Hepatocyte (in vitro differentiated cells): ENCODE data around the gene SV2C. TPM values are rescaled to one million over a fixed set of nuclear protein-coding genes. Genes with fewer than 3 reads are reported as not detected.

Experiments used
- DNase-seq: peaks from one replicate; pipeline ENCODE4 v3.0.0-alpha.2; 2016; ENCODE audit warnings: low spot score
- H2AFZ ChIP-seq: fragments of 200-600 bp; sonication (generic); 2 replicates; pipeline ENCODE4 v1.6.0; 2016; ENCODE audit warnings: antibody characterized with exemption, mild to moderate bottlenecking
- H3K27ac ChIP-seq: fragments of 200-600 bp; sonication (generic); 2 replicates; pipeline ENCODE4 v1.5.1; 2016; ENCODE audit warnings: mild to moderate bottlenecking
- H3K27me3 ChIP-seq: fragments of 200-600 bp; sonication (generic); 2 replicates; pipeline ENCODE4 v1.6.1; 2016
- H3K36me3 ChIP-seq: fragments of 200-600 bp; sonication (generic); replicated peaks from 2 replicates; pipeline ENCODE4 v1.5.1; 2016; ENCODE audit warnings: low read depth; ENCODE audit not compliant: insufficient read depth
- H3K4me1 ChIP-seq: fragments of 200-600 bp; sonication (generic); 2 replicates; pipeline ENCODE4 v1.5.1; 2016; ENCODE audit warnings: mild to moderate bottlenecking, moderate library complexity; ENCODE audit not compliant: insufficient read depth
- H3K4me2 ChIP-seq: fragments of 200-600 bp; sonication (generic); 2 replicates; pipeline ENCODE4 v1.6.0; 2016
- H3K4me3 ChIP-seq: fragments of 200-600 bp; sonication (generic); 2 replicates; pipeline ENCODE4 v1.5.1; 2016; ENCODE audit warnings: mild to moderate bottlenecking
- H3K79me2 ChIP-seq: fragments of 200-600 bp; sonication (generic); 2 replicates; pipeline ENCODE4 v1.6.0; 2017; ENCODE audit warnings: mild to moderate bottlenecking
- H3K9me2 ChIP-seq: fragments of 200-600 bp; sonication (generic); replicated peaks from 2 replicates; pipeline ENCODE4 v1.6.0; 2017; ENCODE audit warnings: mild to moderate bottlenecking; ENCODE audit not compliant: insufficient read depth
- H3K9me3 ChIP-seq: fragments of 200-600 bp; sonication (generic); 2 replicates; pipeline ENCODE4 v1.5.1; 2016; ENCODE audit warnings: low read depth, mild to moderate bottlenecking
- H4K20me1 ChIP-seq: fragments of 200-600 bp; sonication (generic); 2 replicates; pipeline ENCODE4 v1.6.0; 2016; ENCODE audit warnings: mild to moderate bottlenecking; ENCODE audit not compliant: insufficient read depth, poor library complexity, severe bottlenecking
- CTCF ChIP-seq: fragments of 200-600 bp; sonication (generic); IDR thresholded peaks from 2 replicates; pipeline ENCODE4 v1.5.1; 2016; ENCODE audit warnings: antibody characterized with exemption, mild to moderate bottlenecking; ENCODE audit not compliant: poor library complexity
- EZH2 ChIP-seq: fragments of 200-600 bp; sonication (generic); IDR thresholded peaks from 2 replicates; pipeline ENCODE4 v1.6.1; 2016; ENCODE audit warnings: antibody characterized with exemption, mild to moderate bottlenecking, borderline replicate concordance
- EZH2phosphoT487 ChIP-seq: fragments of 200-600 bp; sonication (generic); IDR thresholded peaks from one replicate; pipeline ENCODE4 v1.6.1; 2018; ENCODE audit warnings: antibody characterized with exemption, mild to moderate bottlenecking, low read depth, moderate library complexity; ENCODE audit not compliant: unreplicated experiment, severe bottlenecking
- WGBS: methylation state at CpG from one replicate; pipeline ENCODE4 v1.1.6; 2016; ENCODE audit warnings: low lambda C conversion rate; ENCODE audit errors: missing lambda C conversion rate; 5-methylcytosine and 5-hydroxymethylcytosine counted together
- polyA plus RNA-seq: library from polyadenylated mRNA; unstranded; fragments of >200 nt; fragmentation: Nextera tagmentation; extraction: Ambion mirVana; gene quantifications from 2 replicates; pipeline ENCODE4 v1.2.1, GENCODE V29; 2016
- total RNA-seq: library from RNA; depleted of rRNA; stranded (reverse); fragments of >200 nt; gene quantifications from 2 replicates; pipeline ENCODE4 v1.2.3, GENCODE V29; 2014

SV2C gene
- total and polyA plus RNA-seq, 2 experiments from 2014 or later = under 0.01 to 0.05 TPM

GRCh38 chr5:76180814-76181805 lies 97.9 kb downstream of the SV2C start:
- no peaks in the 10 kb centered on the region for H4K20me1 ChIP-seq
- H3K9me3 ChIP-seq = no peaks in the 10 kb centered on the region
- no peak overlapping the region for H2AFZ ChIP-seq
- no peaks in the 10 kb centered on the region for H3K36me3 ChIP-seq
- no peaks in the 10 kb centered on the region for H3K27me3 ChIP-seq
- H3K4me3 ChIP-seq = no peak overlapping the region
- H3K9me2 ChIP-seq = no peaks in the 10 kb centered on the region
- H3K27ac ChIP-seq = peak overlapping the region; percentile 33
- H3K79me2 ChIP-seq = no peaks in the 10 kb centered on the region
- TF ChIP-seq EZH2 = no peak
- no peak for TF ChIP-seq CTCF
- no peak for TF ChIP-seq EZH2phosphoT487
- no peaks in the 10 kb centered on the region for H3K4me1 ChIP-seq
- WGBS = 70% methylated on average over 8 of the region's 8 CpGs
- no peak overlapping the region for H3K4me2 ChIP-seq
- DNase-seq = peak; percentile 49

- no peaks in the 10 kb centered on the region for H3K9me3 ChIP-seq
- H3K4me1 ChIP-seq = no peaks in the 10 kb centered on the region
- no peaks in the 10 kb centered on the region for H4K20me1 ChIP-seq
- no peaks in the 10 kb centered on the region for H3K9me2 ChIP-seq
- H3K27me3 ChIP-seq = no peaks in the 10 kb centered on the region
- H3K27ac ChIP-seq = no peak overlapping the region
- no peak overlapping the region for H2AFZ ChIP-seq
- no peak for TF ChIP-seq EZH2
- TF ChIP-seq CTCF = no peak
- TF ChIP-seq EZH2phosphoT487 = no peak
- no peak for DNase-seq
- H3K4me2 ChIP-seq = no peak overlapping the region
- H3K79me2 ChIP-seq = no peaks in the 10 kb centered on the region
- no peaks in the 10 kb centered on the region for H3K36me3 ChIP-seq
- no peak overlapping the region for H3K4me3 ChIP-seq
Measured at GRCh38 chr5:76187386-76187785, 104.2 kb downstream of the SV2C start.

GRCh38 chr5:76190356-76190755 lies 107.2 kb downstream of the SV2C start:
- Histone ChIP-seq H3K9me3 (no peaks in the 10 kb centered on the region), H3K27ac (no peak overlapping the region), H3K4me1 (no peaks in the 10 kb centered on the region), H3K4me3 (no peak overlapping the region), H3K27me3 (peaks cover 7% of the 10 kb centered on the region), H3K79me2 (no peaks in the 10 kb centered on the region), H2AFZ (no peak overlapping the region), H3K36me3 (no peaks in the 10 kb centered on the region), H3K4me2 (no peak overlapping the region), H3K9me2 (no peaks in the 10 kb centered on the region), H4K20me1 (no peaks in the 10 kb centered on the region)
- WGBS = 98% methylated on average over 3 of the region's 3 CpGs
- TF ChIP-seq CTCF (no peak), EZH2phosphoT487 (no peak), EZH2 (no peak)
- DNase-seq = no peak
